Stimulated activated naive CD4-positive, alpha-beta T cell (primary cell): Measurements from ENCODE around the gene ARHGDIA.

Experiments
- DNase-seq, 6 experiments: peaks; one replicate each; lab custom pipeline; 2025; lab: John Stamatoyannopoulos, UW

Gene ARHGDIA

DNA sequence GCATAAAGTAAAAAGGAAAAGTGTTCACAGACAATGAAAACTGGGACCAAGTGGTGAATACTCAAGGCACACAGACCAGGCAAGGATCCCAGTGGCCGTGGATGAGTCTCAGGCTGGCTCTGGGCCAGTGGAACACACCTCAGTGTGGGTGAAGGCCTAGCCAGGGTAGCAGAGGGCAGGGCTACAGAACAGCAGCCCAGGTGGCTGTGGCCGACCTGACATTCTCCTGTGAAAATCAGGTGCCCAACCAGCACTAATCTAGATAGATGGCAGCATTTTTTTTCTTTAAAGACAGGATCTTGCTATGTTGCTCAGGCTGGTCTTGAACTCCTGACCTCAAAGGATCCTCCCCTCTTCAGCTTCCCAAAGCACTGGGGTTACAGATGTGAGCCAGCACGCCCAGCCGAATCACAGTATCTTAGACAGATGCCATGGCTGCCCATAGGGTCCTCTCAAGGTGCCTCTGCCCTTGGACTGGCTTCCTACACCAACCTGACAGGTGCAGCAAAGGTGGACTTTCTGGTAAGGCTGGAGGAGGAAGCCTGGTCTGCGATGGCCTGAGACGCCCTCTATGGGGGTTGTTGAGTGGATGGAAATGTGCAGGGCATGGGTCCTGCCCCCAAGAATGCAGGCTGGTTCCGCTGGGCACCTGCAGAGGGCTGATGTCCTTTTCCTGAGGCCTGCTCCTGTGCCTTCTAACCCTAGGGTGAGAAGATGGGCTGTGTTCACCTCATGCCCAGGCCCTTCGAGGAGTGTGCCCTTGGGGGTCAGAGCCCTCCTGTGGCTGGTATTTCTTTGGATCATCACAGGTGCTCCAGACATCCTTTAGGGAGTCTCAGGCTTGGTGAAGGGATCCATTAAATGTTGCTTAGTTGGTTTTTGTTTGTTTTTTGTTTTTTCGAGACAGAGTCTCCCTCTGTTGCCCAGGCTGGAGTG lies 7.0 kb downstream of the ARHGDIA start:
- DNase-seq, result no peak

DNA sequence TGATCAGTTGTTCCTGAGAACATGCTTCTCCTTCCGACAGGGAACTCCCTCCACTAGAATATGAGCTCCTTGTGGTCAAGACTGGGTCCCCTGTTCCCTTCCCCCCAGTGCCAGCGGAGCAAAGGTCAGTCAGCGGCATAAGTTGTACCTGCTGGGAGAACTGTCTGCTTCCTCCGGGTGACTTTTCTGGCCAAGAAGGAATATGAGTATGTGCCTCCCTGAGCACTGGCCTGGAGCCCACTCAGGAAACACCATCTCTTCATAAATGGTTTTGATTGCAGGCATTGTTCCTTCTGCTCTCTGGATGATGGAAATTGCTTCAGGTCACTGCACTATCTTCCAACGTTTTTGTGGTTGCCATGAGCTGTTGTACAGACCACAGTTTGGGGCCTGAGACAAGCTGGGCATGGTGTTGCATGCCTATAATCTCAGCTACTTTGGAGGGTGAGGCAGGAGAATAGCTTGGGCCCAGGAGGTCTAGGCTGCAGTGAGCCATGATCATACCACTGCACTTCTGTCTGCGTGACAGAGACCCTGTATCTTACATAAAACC lies 7.9 kb downstream of the ARHGDIA start:
- DNase-seq, result no peak

DNA sequence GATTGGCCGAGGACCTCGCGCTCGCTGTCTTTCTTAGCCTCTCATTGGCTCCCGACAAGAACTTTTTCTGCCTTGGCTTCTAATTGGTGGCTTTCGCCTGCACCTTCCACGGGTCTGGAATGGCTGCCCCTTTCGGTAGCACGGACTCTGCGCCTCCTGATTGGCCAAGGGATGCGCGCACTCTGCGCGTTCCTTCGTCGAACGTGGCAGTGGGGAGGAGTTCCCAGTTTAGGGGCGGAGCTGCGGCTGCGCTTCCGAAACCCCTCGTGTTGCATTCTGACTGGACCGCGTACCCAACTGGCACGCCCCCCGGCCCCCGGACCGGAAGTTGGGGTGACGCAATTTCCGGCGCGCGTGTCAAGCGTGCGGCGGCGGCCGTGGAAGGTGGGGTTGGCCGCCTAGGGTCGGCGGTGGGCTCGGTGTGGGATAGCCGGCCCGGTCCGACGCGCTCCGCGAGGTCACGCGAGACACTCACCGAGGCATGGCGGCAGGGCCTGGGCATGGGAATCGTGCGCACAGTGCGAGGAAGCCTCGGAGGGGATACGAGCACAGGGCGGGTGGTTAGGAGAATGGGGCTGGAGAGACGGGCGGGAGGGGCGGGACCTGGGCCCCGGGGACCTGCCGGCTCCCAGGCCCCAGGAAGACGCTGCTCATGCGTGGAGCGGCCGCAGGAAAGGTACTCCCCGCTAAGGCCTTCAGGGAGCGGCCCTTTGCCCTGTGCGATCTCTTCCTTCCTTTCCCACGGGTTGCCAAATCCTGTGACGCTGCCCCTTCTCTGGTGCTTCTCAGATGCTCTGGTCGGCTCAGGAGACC lies 10.2 kb downstream of the ARHGDIA start:
- DNase-seq, result peak; percentile 98 to 100 (median 99)

DNA sequence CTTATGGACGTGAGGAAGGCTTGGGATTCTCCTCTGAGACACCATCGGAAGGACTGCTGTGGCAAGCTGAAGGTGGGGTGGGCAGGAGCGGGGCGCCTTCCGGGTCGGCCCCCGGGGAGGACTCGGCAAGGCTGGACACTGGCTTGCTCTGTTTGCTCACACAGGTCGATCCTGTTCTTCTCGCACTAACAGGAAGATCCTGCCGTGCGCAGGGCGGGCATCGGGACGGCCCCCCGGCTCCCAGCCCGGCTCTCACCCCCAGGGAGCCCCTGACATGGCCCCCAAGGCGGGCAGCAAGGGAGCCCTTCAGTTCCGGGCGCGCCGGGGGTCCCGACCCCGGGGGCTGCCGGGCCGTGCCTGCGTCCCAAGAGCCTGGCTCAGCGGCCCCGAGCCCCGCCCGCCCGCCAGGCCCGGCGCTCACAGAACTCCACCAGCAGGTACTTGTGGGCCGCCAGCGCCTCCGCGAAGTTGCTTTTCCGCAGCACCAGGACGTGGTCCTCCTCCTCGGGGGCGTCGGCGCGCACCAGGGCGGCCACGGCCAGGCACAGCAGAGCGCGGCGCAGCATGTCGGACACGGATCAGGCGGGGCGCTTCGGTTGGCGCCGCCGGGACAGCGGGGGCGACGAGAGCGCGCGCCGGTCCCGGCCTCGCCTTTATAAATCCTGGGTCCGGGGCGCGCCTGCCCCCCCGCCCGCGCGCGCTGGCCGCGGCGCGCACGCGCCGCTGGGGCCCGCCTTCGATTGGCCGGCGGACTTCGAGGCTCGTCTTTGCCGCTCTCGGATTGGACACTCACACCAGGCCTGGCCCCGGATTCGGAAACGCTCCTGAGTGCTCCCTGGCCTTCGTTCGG lies 11.0 kb downstream of the ARHGDIA start, which contains the start of gene P4HB:
Gene P4HB, minus strand, starts transcription at position 630 of the 850 bp plus-strand sequence. Its CDS starts 64 bp downstream, at position 566.
- DNase-seq, result peak in 1 of 6 experiments; percentile 98

DNA sequence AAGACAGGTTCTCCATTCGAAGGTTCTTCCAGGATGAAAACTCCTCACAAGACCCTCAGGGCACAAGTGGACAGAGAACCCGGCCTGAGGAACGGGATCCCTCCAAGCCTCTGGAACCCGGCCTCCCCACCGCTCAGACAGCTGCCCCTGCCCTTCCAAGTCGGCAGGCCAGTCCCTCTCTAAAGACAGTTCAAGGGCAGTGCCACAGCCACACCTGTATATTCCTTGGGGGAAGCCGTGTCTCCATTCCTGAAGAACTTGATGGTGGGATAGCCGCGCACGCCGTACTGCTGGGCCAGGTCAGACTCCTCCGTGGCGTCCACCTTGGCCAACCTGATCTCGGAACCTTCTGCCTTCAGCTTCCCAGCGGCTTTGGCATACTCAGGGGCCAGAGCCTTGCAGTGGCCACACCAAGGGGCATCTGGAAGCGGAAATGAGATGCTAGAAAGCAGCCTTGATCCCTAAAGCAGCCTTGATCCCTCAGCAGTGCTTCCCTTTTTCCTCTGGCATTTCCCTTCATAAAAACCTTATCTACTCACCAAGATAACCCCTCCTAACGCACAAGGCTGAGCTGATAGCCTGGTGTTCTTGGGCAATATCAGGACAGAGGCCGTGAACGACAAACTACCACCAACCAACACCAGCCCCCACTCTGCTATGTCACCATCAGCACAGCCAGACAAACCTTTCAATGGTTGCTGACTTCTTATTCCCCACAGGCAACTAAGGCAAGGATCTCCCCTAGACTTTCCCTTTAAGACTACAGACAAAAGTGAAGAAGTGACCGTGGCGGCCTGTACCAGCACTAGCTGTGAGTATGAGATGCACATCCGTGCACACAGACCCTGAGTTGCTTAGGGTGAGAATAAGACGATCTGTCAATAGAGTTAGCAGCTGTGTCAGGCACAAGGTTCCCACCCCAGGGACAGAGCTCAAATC lies 11.9 kb downstream of the ARHGDIA start:
- no peak for DNase-seq

DNA sequence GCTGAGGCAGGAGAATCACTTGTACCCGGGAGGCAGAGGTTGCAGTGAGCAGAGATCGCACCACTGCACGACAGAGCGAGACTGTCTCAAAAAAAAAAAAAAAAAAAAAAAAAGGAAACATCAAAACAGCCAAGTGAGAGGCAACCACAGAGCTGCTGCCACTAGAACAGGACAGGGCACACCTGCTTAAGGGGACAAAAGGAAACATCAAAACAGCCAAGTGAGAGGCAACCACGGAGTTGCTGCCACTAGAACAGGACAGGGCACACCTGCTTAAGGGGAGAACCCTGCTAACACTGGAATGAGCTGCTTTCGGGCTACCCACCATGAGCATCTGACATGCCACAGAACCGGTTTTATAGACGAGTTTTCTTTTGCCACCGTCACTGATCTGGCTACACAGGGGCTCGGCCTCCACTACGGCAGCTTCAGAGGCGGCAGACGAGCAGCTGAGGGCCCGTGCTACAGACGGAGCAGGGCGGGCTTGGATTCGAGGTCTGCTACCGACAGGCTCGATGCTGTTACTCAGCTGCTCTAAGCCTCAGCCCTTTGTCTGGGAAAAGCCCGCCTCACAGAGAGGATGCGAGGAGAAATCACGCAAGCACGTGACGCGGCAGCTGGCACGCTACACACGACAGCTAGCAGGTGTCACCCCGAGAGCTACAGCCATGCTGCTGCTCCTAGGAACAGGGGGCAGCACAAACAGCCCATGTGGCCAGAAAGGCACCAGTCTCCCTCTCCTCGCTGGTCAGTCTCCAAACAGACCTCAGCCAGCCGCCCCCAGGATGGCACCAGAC lies 12.8 kb downstream of the ARHGDIA start:
- DNase-seq, result no peak

DNA sequence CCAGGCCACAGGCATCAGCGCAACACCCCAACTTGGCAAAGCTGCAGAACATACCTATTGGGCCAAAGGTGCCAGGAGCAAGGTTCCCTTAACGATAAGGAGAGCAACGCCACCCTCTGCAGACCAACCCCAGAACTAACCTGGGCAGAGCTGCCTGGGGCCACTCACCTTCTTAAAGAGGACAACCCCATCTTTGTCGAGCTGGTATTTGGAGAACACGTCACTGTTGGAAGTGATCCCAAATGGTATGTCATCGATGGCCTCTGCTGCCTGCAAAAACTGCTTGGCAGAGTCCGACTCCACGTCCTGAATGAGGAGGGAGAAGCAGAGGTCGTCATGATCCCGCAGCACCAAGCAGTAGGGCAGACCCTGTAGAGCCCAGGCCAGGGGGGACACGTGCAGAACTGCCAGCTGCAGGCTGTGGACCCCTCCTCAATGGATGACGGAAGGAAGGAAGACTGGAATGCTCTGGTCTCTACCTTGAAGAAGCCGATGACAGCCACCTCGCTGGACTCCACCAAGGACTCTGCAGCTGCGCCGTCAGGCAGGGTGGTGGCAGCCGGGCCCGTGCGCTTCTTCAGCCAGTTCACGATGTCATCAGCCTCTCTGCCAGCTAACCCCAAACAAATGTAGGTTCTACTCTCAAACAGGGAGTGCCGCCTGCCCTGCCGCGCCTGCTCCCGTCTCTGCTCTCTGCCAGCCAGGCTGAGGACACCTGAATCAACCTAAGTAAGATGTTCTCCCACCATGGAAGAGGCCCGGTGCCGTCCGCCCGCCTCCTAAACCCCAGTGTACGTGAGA lies 16.0 kb downstream of the ARHGDIA start:
- no peak for DNase-seq

DNA sequence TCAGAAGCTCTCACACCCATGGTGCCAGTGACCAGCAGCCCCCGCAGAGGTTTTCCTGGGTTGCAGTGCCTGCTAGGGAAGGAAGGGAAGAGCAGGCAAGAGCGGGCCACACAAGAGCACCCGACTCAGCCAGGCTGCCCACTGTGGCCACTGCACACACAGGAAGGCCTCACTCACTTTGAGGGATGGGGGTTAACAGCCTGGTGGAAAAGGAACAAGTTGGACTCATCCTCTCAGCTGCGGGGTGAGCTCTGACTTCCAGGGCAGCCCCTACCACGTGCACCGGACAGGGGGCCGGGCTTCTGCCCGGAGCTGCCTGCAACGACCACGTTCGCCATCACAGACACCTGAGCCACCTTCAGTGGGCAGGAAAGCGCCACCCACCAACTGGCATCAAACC lies 18.9 kb downstream of the ARHGDIA start:
- DNase-seq, result no peak

DNA sequence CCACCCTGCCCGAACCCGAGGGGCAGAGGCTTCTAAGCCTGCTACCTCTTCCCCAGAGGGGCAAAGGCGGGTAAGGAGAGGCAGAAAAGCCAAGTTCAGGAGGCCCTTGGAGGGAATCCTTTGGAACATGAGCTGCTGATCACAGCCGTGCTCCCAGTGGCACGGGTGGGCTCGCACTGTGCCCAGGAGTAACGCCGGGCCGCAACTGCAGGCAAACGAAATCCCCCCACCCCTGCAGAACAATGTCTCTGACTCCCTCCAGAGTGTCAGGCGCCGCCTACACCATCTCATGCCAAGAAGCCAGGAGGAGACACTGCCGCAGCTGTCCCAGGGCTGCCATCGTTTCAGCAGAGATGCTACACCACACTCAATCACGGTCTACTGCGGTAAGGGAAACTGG lies 19.7 kb downstream of the ARHGDIA start:
- no peak for DNase-seq

DNA sequence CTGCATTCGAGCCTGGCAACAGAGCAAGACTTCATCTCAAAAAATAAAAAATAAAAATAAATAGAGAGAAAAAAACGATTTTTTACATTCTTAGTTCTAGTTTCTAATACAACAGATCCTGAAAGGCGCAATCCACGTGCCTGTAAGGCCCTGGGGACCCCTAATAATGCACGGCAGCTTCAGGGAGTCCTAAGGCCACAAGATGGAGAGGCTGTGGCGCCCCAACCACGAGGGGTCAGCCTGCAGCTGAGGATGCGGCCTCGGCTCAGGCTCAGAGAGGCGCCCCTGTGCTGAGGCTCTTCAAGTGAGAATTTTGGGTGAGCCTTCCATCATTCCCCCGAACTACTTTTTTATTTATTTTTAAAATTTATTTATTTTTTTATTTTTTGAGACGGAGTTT lies 21.7 kb downstream of the ARHGDIA start:
- DNase-seq, result no peak

DNA sequence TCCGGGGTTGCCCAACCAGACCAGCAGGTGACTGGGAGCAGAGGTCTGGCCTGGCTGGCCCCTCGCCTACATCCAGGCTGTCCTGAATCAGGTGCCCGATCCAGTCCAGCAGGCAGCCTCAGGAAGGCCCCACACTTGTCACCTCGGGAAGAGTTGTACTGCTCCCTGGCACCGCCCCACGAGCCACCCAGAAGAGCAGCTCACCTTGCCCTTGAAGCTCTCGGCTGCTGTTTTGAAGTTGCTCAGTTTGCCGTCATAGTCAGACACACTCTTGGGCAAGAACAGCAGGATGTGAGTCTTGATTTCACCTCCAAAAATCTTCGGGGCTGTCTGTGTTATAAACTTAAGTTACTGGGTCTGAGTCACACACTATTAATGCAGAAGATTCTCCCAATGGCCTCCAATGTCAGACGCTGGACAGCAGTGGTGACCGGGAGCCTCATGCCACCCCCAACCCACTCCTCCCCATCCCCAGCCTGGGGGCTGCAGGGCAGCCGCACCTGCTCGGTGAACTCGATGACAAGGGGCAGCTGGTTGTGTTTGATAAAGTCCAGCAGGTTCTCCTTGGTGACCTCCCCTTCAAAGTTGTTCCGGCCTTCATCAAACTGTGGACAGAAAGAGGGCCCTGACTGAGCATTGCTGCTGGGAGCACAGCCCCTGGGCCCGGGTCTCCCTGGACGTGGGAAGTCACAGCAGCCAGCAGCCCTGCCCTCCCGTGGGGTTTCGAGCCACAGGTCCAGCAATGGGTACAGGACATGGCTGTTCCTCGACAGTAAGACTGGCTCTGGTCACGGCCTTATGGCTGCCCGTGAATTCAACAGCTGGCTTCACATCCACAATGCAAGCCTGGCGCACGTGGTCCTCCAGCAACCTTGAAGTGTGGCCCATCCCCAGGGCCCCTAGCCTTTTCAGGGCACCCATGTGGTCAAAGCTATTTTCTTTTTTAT lies 24.1 kb downstream of the ARHGDIA start:
- no peak for DNase-seq

DNA sequence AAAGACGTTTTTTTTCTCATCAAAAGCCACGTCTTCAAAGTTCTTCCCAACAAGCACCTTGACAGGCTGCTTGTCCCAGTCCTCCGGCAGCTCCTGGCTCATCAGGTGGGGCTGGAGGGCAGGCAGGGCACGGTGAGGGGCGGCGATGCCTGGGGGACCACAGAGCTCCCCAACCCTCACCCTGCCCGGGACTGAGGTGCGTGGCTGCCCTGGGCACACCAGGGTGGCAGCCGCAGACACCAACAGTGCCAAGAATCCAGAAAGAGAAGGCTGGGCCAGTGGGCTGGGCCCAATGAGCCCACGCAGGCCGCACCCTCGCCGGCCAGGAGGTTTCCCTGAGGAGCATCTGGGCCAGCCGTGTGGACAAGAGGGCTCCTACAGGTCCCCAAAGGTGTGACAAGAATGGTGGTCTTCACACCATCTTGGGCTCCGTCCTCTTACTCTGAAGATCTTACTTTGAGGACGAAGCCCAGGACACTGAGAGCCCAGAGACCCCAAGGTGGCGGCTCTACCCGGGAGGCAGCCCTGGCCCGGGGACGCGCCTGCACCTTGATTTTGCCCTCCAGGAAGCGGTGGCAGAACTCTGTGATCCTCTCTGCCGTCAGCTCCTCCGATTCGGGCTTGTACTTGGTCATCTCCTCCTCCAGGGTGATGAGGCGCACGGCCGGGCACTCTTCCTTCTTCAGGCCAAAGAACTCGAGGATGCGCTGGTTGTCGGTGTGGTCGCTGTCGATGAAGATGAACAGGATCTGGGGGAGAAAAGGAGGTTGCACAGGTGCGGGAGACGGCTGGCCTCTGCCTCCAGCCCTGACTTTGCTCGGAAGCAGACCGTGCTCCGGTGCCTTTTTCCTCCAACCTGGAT lies 25.0 kb downstream of the ARHGDIA start:
- no peak for DNase-seq

DNA sequence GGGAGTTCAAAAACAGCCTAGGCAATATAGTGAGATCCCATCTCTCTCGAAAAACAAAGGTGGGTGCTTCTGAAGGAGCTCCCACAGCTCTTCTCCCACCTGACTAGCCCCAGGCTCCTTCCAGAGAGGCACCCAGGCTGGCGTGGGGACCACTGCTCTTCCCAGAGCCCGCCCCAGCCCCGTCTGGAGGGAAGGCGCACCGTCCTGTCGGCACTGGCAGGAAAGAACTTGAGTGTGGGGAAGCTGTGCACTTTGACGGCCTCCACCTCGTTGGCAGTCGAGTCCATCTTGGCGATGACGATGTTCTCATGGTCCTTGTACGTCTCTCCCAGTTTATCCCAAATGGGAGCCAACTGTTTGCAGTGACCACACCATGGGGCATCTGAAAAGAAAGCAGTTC lies 25.8 kb downstream of the ARHGDIA start:
- no peak for DNase-seq

DNA sequence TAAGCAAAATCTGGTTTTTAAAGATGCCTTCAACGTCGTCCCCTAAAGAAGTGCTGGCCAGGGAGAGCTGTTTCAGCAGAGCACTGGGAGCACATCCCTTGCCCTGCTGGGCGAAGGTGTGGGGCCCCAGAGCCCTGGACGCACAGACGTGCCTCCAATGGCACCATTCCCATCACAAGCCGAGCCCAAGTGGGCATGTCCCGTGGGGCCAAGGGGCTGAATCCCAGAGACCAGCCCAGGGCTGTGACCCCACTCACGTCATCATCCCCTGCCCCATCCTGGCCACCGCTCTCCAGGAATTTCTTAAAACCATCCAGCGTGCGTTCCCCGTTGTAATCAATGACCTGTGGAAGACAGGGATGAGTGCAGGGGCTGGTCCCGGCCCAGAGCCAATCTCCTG lies 26.2 kb downstream of the ARHGDIA start:
- DNase-seq, result no peak

DNA sequence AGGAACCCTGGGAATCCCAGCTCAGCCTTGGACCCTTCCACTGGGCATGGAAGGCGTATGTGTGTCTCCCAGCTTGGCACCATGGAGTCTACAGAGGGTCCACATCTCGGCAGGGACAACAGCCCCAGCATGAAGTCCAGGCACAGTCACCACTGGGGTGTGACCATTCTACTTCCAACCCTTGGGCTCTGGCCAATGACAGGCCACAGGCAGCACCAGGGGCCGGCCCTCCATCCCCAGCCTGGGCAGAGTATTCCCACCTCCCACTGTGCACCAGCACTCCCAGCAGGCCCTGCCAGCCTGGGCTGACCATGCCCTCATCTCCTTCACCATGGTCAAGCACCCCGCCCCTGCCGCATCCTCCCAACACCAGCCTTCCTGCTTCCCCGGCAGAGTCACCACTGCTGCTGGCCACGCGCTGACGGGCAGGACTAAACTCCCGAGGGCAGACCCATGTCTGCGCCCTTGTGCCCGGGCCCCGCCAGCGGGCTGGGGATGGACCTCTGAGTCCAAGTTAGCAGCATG lies 26.7 kb downstream of the ARHGDIA start:
- no peak for DNase-seq

DNA sequence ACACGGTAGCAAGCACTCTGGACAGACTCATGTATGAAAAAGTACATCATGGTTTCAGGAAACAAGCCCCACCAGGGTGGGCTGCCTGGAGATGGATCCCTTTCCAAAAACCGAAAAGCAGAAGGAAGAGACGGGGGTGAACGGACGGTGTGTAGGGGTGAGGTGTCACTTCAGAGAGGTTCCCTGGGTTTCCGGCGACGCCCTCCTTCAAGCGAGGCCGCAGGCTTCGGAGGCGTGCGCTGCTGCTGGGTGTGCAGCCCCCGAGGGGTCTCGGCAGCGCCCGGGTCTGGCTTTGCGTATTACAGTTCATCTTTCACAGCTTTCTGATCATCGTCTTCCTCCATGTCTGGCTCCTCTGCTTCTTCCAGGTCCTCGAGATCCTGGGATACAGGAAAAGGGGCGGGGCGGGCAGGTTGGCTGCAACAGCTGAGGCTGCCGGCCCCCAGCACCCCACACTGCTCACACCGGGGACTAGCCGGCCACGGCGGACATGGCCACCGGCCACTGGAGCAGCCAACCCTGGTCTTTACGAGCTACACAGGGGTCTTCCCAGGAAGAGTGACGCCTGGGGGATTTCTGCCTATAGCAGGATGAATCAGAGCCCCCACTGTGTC lies 27.3 kb downstream of the ARHGDIA start:
- DNase-seq, result no peak
